GM13977 (cell line): ENCODE results near the gene NPAS3.

Source experiments
- DNase-seq: peaks from one replicate; pipeline ENCODE4 v3.0.0; 2012; ENCODE audit warnings: low spot score
- in situ Hi-C: fragments of 300-500 bp; cut with MboI; formaldehyde crosslinking; loops from one replicate; pipeline ENCODE4 v1.12.0; 2022; ENCODE audit warnings: low sequenced_read_pairs, low pct_unique_long_range_greater_than_20kb, mixed read lengths, inconsistent platforms; ENCODE audit not compliant: unreplicated experiment
- TF ChIP-seq, protein P1 (sequence below): IDR thresholded peaks from 2 replicates; pipeline ENCODE4 v1.5.1; 2012; ENCODE audit warnings: mild to moderate bottlenecking, control low read depth; ENCODE audit not compliant: insufficient read depth; ENCODE audit errors: extremely low read depth, missing control alignments

NPAS3 gene

DNA sequence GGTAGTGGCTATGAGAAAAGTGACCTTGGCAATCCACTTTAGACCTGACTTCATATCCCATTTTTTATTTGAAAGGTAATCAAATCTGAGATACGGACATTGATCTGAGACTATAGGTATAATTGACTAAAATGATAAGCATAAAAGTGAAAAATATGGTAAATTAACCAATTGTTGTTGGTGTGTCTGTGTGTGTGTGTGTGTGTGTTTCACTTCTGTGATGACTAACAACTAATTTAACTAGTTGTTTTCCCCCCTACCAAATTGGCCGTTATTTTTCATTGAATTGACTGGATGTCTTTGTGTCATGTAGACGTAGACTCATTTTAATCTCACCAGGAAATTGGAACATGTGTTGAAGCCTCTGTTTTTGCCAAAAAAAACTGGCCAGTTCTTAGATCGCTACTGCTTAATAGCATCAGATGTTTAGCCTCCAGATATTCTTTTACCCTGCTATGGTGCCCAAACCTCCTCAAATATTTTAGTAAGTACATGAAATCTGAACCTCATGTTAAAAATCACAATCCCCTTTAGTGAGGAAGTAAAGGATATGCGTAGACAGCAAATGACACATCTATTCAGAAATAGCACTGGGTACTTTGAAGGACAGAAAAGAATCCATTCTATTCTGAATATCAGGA lies 617.2 kb downstream of the NPAS3 start:
- in situ Hi-C loops, result no loop called here
- TF ChIP-seq, protein P1, sequence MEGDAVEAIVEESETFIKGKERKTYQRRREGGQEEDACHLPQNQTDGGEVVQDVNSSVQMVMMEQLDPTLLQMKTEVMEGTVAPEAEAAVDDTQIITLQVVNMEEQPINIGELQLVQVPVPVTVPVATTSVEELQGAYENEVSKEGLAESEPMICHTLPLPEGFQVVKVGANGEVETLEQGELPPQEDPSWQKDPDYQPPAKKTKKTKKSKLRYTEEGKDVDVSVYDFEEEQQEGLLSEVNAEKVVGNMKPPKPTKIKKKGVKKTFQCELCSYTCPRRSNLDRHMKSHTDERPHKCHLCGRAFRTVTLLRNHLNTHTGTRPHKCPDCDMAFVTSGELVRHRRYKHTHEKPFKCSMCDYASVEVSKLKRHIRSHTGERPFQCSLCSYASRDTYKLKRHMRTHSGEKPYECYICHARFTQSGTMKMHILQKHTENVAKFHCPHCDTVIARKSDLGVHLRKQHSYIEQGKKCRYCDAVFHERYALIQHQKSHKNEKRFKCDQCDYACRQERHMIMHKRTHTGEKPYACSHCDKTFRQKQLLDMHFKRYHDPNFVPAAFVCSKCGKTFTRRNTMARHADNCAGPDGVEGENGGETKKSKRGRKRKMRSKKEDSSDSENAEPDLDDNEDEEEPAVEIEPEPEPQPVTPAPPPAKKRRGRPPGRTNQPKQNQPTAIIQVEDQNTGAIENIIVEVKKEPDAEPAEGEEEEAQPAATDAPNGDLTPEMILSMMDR, result no peak
- DNase-seq, result no peak

DNA sequence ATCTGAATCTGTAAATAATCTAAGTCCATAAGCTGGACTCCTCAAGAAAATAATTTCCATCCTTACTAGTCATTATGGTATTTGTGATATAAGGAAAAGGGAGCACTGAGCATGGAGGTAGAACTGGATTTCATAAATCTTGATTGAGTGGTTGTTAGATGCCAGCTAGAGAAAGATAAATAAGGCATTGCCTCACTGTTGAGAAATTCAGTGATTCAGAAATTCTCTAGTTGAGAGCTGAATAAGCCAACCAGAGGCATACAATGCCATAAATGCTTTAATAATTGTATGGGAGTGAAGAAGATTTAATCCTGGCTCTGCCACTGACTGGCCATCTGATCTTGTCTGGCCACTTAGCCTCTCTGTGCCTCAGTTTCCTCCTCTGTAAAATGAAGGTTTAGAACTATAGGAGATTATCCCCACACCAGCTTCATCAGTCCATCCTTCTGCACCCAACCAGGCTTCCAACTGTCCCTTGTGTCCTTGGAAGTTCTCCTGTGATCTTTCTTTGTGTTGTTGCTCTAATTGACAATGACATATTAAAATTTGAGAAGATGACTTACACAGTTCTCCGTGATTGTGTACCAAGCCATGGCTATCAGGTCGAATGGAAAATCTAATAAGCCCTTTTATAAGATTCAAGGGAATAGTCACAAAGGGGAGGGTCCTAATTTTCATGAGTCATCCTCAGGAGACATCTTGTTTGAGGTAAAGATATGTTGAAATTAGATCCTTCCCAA lies 617.9 kb downstream of the NPAS3 start:
- TF ChIP-seq, protein P1, result no peak
- DNase-seq, result no peak
- in situ Hi-C loops, result no loop called here

DNA sequence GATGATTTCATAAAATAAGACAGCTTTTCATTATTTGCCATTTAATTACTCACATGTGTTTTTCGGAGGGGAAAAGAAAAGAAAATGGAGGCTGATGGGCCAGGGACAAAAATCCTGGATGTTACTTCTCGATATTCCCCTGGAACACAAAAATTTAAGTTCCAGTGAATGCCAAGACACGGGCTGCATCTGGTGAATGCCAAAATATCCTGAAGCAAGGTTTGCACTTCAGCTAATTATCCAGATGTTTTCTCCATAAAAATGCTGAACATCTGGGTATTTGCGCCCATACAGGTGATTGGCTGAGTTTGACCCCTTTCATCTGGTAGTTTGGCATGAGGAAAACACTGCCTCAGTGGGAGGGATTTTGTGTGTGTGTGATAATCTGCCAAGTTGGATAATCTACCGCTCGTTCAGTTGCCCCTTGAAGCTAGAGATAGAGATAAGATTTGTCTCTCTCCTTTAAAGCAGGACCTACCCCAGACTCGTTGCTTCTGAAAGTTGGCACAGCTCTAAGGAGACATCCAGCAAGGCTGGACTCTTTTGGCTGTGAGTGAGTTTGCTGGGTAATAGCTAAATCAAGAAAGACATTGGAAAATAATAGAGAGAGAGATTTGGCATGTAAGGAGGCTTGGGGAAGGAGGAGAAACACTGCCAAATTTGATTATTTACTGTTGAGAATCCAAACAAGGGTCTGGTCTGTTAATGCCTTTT lies 622.2 kb downstream of the NPAS3 start:
- no peak for DNase-seq
- TF ChIP-seq, protein P1, result no peak
- in situ Hi-C loops, result no loop called here

DNA sequence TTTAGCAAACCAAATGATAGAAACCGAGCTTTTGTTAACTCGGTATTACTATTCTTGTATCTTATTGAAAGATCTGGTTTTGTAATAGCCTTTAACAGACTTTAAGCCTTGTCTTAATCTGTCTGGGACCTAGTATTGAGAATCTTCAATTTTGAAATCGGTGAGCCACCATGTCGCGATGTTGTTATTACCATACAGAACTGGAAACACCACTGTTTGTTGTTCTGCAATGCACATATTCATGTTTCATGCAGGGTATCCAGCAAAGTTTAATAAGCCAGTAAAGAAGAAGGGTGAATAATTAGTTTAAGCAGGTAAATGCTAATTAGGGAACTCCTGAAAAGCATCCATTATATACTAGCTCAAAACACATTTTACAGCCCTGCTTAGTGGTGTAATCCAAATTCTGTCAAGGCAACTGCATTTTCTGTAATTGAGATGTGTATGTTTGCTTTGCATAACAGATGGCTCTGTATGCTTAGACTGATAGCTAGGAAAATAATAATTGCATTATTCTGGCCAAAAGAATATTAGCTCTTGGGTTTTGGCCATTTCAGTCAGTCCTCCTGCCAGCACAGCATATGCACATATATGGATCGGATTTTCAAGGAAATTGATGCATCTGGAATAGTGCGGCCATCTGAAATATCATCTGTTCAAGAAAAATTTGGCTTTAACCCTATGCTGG lies 623.0 kb downstream of the NPAS3 start:
- DNase-seq, result no peak
- TF ChIP-seq, protein P1, result no peak
- in situ Hi-C loops, result no loop called here

DNA sequence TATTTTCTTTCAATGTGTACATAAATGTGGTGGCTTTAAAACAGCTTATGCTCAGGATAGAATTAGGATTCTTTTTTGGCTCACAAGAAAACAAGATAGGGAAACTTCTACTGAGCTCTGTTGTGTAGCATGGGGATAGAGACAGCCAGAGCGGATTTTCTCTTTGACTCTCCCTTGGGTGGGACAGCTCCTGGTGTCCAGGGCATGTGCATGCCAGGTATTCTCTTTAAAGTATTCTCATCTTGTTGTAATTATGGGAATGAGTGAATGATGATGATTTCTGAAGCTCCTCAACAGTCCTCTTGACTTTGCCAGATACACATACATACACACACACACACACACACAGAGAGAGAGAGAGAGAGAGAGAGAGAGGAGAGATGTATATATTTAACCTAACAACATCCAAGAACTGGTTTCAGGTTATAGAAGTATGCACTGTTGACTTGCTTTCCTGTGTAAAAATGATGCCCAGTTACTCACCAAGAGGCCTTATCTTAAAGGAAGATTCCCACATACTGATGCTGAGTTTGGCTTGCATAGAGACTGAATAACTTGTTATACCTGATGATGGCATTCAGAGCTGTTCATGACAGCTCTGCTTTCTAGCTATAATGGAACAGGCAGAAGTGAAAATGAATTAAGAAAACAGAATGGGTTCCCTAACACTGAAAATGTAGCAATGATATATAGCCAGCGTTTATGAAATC lies 624.7 kb downstream of the NPAS3 start:
- TF ChIP-seq, protein P1, result no peak
- DNase-seq, result no peak
- in situ Hi-C loops, result no loop called here

DNA sequence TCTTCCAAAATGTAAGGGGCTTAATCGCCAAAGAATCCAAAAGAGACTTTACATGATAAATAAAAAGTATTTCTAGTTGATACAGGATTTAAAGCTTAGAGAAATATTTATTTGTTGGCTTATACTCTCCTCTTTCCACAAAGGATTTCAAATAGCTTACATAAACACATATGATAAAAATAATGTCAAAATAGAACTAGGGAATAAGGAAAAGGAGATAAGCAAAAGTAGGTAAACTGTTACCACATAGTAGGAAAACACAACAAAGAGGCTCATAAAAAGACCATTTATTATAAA lies 625.2 kb downstream of the NPAS3 start:
- TF ChIP-seq, protein P1, result no peak
- in situ Hi-C loops, result no loop called here
- DNase-seq, result no peak
